Measurements from ENCODE around the gene INO80E. TPM values are rescaled to one million over a fixed set of nuclear protein-coding genes. Genes with fewer than 3 reads are reported as not detected.

The INO80E gene, protein sequence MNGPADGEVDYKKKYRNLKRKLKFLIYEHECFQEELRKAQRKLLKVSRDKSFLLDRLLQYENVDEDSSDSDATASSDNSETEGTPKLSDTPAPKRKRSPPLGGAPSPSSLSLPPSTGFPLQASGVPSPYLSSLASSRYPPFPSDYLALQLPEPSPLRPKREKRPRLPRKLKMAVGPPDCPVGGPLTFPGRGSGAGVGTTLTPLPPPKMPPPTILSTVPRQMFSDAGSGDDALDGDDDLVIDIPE
- 51.0 TPM for polyA plus RNA-seq (2013, experiment 1 of 2)
- 46.7 TPM for polyA plus RNA-seq (2013, experiment 2 of 2)

DNA sequence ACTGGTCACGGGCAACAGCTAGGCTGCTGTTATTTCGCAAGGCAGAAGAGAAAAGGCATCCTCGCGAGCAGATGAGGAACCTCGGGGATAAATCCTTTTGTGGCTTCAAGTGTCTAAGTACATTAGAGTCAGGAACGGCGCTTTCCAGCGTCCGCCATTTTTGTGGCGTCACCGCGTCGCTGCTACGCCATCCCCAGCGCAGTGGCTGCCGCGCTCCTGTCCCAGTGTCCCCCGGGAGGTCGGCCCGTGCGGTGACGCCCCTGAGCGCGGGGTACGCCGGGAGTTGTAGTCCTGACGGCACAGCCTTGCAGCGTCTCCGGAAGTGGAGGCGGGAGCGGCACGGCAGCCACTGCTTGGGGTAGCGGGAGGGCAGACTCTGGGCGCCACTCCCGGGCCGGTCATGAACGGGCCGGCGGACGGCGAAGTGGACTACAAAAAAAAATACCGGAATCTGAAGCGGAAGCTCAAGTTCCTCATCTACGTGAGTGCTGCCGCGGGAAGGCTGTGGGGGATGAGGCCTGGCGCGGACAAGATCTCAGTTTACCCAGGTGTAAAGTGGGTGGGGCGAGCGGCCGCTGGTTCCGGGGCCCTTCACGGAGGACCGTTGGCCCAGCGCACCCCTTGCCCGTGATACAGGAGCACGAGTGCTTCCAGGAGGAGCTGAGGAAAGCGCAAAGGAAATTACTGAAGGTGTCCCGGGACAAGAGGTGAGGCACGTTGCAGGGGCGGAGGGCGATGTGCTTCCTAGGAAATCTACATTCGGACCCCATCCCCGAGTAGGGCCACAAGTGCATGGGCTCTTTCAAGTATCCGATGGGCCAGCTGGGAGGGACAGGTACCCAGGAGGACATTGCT, at the start of gene INO80E:
Gene INO80E, plus strand, starts transcription at position 331 of the 855 bp plus-strand sequence. Its CDS starts 70 bp downstream, at position 401.
- Histone ChIP-seq H2BK12ac (ENCODE audit: low read length in 2 of 2) (no peak within 1 kb of the TSS), H3K9ac (ENCODE audit: low read length) (peak within 1 kb of the TSS; percentile 92), H3K27ac (ENCODE audit: low read length, poor library complexity, severe bottlenecking) (peak within 1 kb of the TSS; percentile 66), H3K18ac (ENCODE audit: low read depth in 1 of 2, low read length in 2 of 2) (peak within 1 kb of the TSS; percentile 79), H3K4me3 (ENCODE audit: insufficient read depth in 1 of 2, low read depth in 1 of 2, low read length in 2 of 2) (peak within 1 kb of the TSS; percentile 76 to 98), H2BK5ac (ENCODE audit: low read depth, low read length, poor library complexity, severe bottlenecking) (no peak within 1 kb of the TSS), H3K4me1 (ENCODE audit: control insufficient read depth, insufficient read depth, low read depth, low read length) (peaks cover 14% of the 10 kb centered on the region), H2BK15ac (ENCODE audit: low read depth, poor library complexity, severe bottlenecking) (peak within 1 kb of the TSS; percentile 53), H3K14ac (ENCODE audit: low read length in 2 of 2) (peak within 1 kb of the TSS in 1 of 2 experiments; percentile 29), H2AK5ac (ENCODE audit: low read length, severe bottlenecking) (no peak within 1 kb of the TSS), H3K36me3 (ENCODE audit: control insufficient read depth in 1 of 2, insufficient read depth in 2 of 2, low read depth in 1 of 2, low read length in 2 of 2) (peaks cover 42 to 48% of the 10 kb centered on the region in 2 experiments), H4K91ac (ENCODE audit: low read length) (peak within 1 kb of the TSS; percentile 30), H3K4me2 (ENCODE audit: low read length, poor library complexity, severe bottlenecking) (peak within 1 kb of the TSS; percentile 94), H2BK120ac (ENCODE audit: low read depth, low read length) (peak within 1 kb of the TSS; percentile 35), H4K8ac (ENCODE audit: low read length) (peak within 1 kb of the TSS; percentile 94), H3K4ac (ENCODE audit: low read depth in 1 of 2, low read length in 2 of 2) (peak within 1 kb of the TSS; percentile 88 to 93), H2AFZ (ENCODE audit: low read depth, low read length) (peak within 1 kb of the TSS; percentile 74), H3K79me1 (replicated peaks; ENCODE audit: low read length, poor library complexity, severe bottlenecking) (peaks cover 19% of the 10 kb centered on the region), H3K9me3 (ENCODE audit: control insufficient read depth, low read length) (no peaks in the 10 kb centered on the region), H3K27me3 (ENCODE audit: control insufficient read depth in 1 of 2, insufficient read depth in 1 of 2, low read length in 2 of 2) (no peaks in the 10 kb centered on the region), H3K23ac (ENCODE audit: low read length in 2 of 2) (no peak within 1 kb of the TSS)
- DNase-seq = peak; percentile 96
- WGBS = under 1% methylated on average over 63 of the region's 65 CpGs

DNA sequence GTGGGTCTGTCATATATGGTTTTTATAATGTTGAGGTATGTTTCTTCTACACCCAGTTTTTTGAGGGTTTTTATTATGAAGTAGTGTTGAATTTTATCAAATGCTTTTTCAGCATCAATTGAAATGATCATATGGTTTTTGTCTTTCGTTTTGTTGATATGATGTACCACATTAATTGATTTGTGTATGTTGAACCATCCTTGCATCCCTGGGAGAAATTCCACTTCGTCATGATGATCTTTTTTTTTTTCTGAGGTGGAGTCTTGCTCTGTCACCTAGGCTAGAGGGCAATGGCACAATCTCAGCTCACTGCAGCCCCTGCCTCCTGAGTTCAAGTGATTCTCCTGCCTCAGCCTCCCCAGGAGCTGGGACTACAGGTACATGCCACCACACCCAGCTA, 48.1 kb upstream of the INO80E start:
- H3K79me1 ChIP-seq (replicated peaks; ENCODE audit: low read length, poor library complexity, severe bottlenecking) = no peaks in the 10 kb centered on the region
- no peak overlapping the region for H4K8ac ChIP-seq (ENCODE audit: low read length)
- no peak overlapping the region for H3K18ac ChIP-seq (ENCODE audit: low read depth in 1 of 2, low read length in 2 of 2)
- H2AFZ ChIP-seq (ENCODE audit: low read depth, low read length) = no peak overlapping the region
- H2BK5ac ChIP-seq (ENCODE audit: low read depth, low read length, poor library complexity, severe bottlenecking) = no peak overlapping the region
- no peak overlapping the region for H2AK5ac ChIP-seq (ENCODE audit: low read length, severe bottlenecking)
- peaks cover 3% of the 10 kb centered on the region for H3K4me1 ChIP-seq (ENCODE audit: control insufficient read depth, insufficient read depth, low read depth, low read length)
- H2BK120ac ChIP-seq (ENCODE audit: low read depth, low read length) = no peak overlapping the region
- H3K27ac ChIP-seq (ENCODE audit: low read length, poor library complexity, severe bottlenecking) = no peak overlapping the region
- 70% methylated on average over 2 of the region's 2 CpGs for WGBS
- no peak overlapping the region for H2BK12ac ChIP-seq (ENCODE audit: low read length in 2 of 2)
- no peaks in the 10 kb centered on the region for H3K27me3 ChIP-seq (ENCODE audit: control insufficient read depth in 1 of 2, insufficient read depth in 1 of 2, low read length in 2 of 2)
- no peaks in the 10 kb centered on the region for H3K9me3 ChIP-seq (ENCODE audit: control insufficient read depth, low read length)
- H3K36me3 ChIP-seq (ENCODE audit: control insufficient read depth in 1 of 2, insufficient read depth in 2 of 2, low read depth in 1 of 2, low read length in 2 of 2) = no peaks in the 10 kb centered on the region
- H3K9ac ChIP-seq (ENCODE audit: low read length) = no peak overlapping the region
- no peak overlapping the region for H3K4me2 ChIP-seq (ENCODE audit: low read length, poor library complexity, severe bottlenecking)
- no peak for DNase-seq
- no peak overlapping the region for H4K91ac ChIP-seq (ENCODE audit: low read length)
- no peak overlapping the region for H3K4me3 ChIP-seq (ENCODE audit: insufficient read depth in 1 of 2, low read depth in 1 of 2, low read length in 2 of 2)
- no peak overlapping the region for H3K14ac ChIP-seq (ENCODE audit: low read length in 2 of 2)
- H3K23ac ChIP-seq (ENCODE audit: low read length in 2 of 2) = no peak overlapping the region
- H3K4ac ChIP-seq (ENCODE audit: low read depth in 1 of 2, low read length in 2 of 2) = no peak overlapping the region
- no peak overlapping the region for H2BK15ac ChIP-seq (ENCODE audit: low read depth, poor library complexity, severe bottlenecking)

DNA sequence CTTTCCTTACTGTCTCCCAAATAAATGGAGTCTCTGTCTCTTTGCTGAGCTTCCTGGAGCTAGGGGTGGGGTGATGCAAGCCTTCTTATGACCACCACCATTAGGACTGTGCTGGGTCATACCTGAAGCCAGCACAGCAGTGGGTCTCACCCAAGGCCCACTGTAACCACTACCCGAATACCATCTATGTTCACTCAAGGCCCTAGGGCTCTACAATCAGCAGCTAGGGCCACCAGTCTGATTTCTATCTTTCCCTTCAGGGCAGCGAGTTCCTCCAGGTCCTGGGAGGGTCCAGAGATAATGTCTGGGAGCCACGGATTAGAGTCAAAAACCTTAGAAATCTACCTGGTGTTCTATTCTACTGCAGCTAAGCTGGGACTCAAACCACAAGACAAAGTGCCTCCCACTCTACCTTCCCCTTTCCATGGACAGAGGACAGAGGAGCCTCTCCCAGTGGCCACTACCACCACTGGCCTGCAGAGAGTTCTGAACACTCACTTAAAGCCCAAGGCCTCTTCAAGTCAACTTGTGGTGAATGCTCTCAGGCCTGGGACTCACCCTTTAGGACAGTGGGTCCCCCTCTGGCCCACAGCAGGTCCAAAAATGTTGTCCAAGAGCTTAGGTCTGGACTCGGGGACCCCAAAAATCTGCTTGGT, 45.1 kb upstream of the INO80E start:
- 88% methylated on average over 4 of the region's 4 CpGs for WGBS
- no peaks in the 10 kb centered on the region for H3K79me1 ChIP-seq (replicated peaks; ENCODE audit: low read length, poor library complexity, severe bottlenecking)
- no peak for DNase-seq
- H3K9ac ChIP-seq (ENCODE audit: low read length) = no peak overlapping the region
- no peak overlapping the region for H3K18ac ChIP-seq (ENCODE audit: low read depth in 1 of 2, low read length in 2 of 2)
- H2BK15ac ChIP-seq (ENCODE audit: low read depth, poor library complexity, severe bottlenecking) = no peak overlapping the region
- H4K8ac ChIP-seq (ENCODE audit: low read length) = no peak overlapping the region
- H3K4me1 ChIP-seq (ENCODE audit: control insufficient read depth, insufficient read depth, low read depth, low read length) = no peaks in the 10 kb centered on the region
- H2BK5ac ChIP-seq (ENCODE audit: low read depth, low read length, poor library complexity, severe bottlenecking) = no peak overlapping the region
- no peak overlapping the region for H3K4me2 ChIP-seq (ENCODE audit: low read length, poor library complexity, severe bottlenecking)
- H2AFZ ChIP-seq (ENCODE audit: low read depth, low read length) = no peak overlapping the region
- H3K27me3 ChIP-seq (ENCODE audit: control insufficient read depth in 1 of 2, insufficient read depth in 1 of 2, low read length in 2 of 2) = no peaks in the 10 kb centered on the region
- H3K36me3 ChIP-seq (ENCODE audit: control insufficient read depth in 1 of 2, insufficient read depth in 2 of 2, low read depth in 1 of 2, low read length in 2 of 2) = no peaks in the 10 kb centered on the region
- no peak overlapping the region for H3K23ac ChIP-seq (ENCODE audit: low read length in 2 of 2)
- H3K4me3 ChIP-seq (ENCODE audit: insufficient read depth in 1 of 2, low read depth in 1 of 2, low read length in 2 of 2) = no peak overlapping the region
- no peak overlapping the region for H2AK5ac ChIP-seq (ENCODE audit: low read length, severe bottlenecking)
- H3K27ac ChIP-seq (ENCODE audit: low read length, poor library complexity, severe bottlenecking) = no peak overlapping the region
- no peak overlapping the region for H3K4ac ChIP-seq (ENCODE audit: low read depth in 1 of 2, low read length in 2 of 2)
- no peaks in the 10 kb centered on the region for H3K9me3 ChIP-seq (ENCODE audit: control insufficient read depth, low read length)
- no peak overlapping the region for H2BK120ac ChIP-seq (ENCODE audit: low read depth, low read length)
- no peak overlapping the region for H3K14ac ChIP-seq (ENCODE audit: low read length in 2 of 2)
- H4K91ac ChIP-seq (ENCODE audit: low read length) = no peak overlapping the region
- H2BK12ac ChIP-seq (ENCODE audit: low read length in 2 of 2) = no peak overlapping the region

Data from mesenchymal stem cell (in vitro differentiated cells and primary cell).